Measurements from ENCODE around the gene SBNO2. TPM values are rescaled to one million over a fixed set of nuclear protein-coding genes. Genes with fewer than 3 reads are reported as not detected.

SBNO2 gene
- total RNA-seq, 1 experiment from 2014 or later, result 46.3 TPM

- Histone ChIP-seq H3K56ac (ENCODE audit: insufficient read length, low read depth, low read length) (no peak overlapping the region), H3K79me2 (ENCODE audit: insufficient read depth, low read length) (no peaks in the 10 kb centered on the region; the same call in 1 of the 2 replicates), H3K23ac (ENCODE audit: insufficient read length, low read depth, low read length) (no peak overlapping the region), H2BK12ac (ENCODE audit: insufficient read length, low read depth, low read length) (no peak overlapping the region), H2AK5ac (ENCODE audit: insufficient read length, low read length) (no peak overlapping the region), H3K27ac (ENCODE audit: insufficient read length, low read depth, low read length) (no peak overlapping the region), H4K8ac (replicated peaks; ENCODE audit: insufficient read length, low read depth, low read length) (no peak overlapping the region), H3K9ac (ENCODE audit: extremely low read depth, insufficient read length, low read length) (no peak overlapping the region), H3K4ac (ENCODE audit: low read depth, low read length) (no peak overlapping the region), H3K18ac (ENCODE audit: insufficient read length, low read depth, low read length) (no peak overlapping the region), H3K79me1 (ENCODE audit: insufficient read depth, low read depth, low read length, poor library complexity, severe bottlenecking) (no peaks in the 10 kb centered on the region), H3K9me3 (ENCODE audit: control insufficient read depth, low read depth, low read length) (no peaks in the 10 kb centered on the region), H3K4me2 (ENCODE audit: insufficient read depth, insufficient read length, low read length) (no peak overlapping the region), H2AFZ (ENCODE audit: low read length) (no peak overlapping the region), H4K20me1 (ENCODE audit: control insufficient read depth, insufficient read depth, insufficient read length) (no peaks in the 10 kb centered on the region), H2BK5ac (ENCODE audit: insufficient read length, low read length) (no peak overlapping the region), H3K4me1 (ENCODE audit: insufficient read depth, low read length) (no peaks in the 10 kb centered on the region), H2BK20ac (ENCODE audit: low read depth, low read length, poor library complexity, severe bottlenecking) (no peak overlapping the region), H2BK120ac (ENCODE audit: low read depth, low read length, poor library complexity, severe bottlenecking) (no peak overlapping the region), H2BK15ac (ENCODE audit: low read depth, low read length) (no peak overlapping the region), H3K14ac (ENCODE audit: insufficient read depth, low read length) (no peak overlapping the region; the same call in 1 of the 2 replicates), H3T11ph (ENCODE audit: low read length) (no peak overlapping the region), H3K23me2 (ENCODE audit: insufficient read length, low read depth, low read length, poor library complexity, severe bottlenecking) (no peaks in the 10 kb centered on the region), H4K91ac (ENCODE audit: insufficient read length, low read depth, low read length) (no peak overlapping the region), H3K27me3 (ENCODE audit: insufficient read depth, low read length) (no peaks in the 10 kb centered on the region), H4K5ac (ENCODE audit: insufficient read length, low read depth, low read length) (no peak overlapping the region)
- no peak overlapping the region for H3K27ac Mint-ChIP-seq
- DNase-seq, result no peak
- H3K9me3 Mint-ChIP-seq, result no peaks in the 10 kb centered on the region
- no CpG with 5 or more reads among the region's 54 CpGs for WGBS (ENCODE audit: extremely low coverage, insufficient read length, low lambda C conversion rate)
- H3K36me3 Mint-ChIP-seq (ENCODE audit: insufficient read depth in 1 of 3, low read depth in 3 of 3), result peaks cover 0 to 19% (median 7%) of the 10 kb centered on the region in 3 experiments; a peak in 3 of 7 replicates
- H3K4me1 Mint-ChIP-seq, result peaks cover 2 to 12% of the 10 kb centered on the region in 2 experiments; a peak in 3 of 4 replicates
- TF ChIP-seq CTCF (conservative IDR thresholded peaks at IDR 0.05), result no peak
- H3K4me3 Mint-ChIP-seq, result no peak overlapping the region
- H3K27me3 Mint-ChIP-seq (ENCODE audit: low read depth), result peaks cover 2% of the 10 kb centered on the region
These were observed 64.1 kb downstream of the SBNO2 start for GRCh38 chr19:1109697-1110671.
